Smooth muscle cell (in vitro differentiated cells): ENCODE data around the gene NPIPA8. TPM values are rescaled to one million over a fixed set of nuclear protein-coding genes. Genes with fewer than 3 reads are reported as not detected.
"Not testable (repeated sequence)": the region's sequence is repeated elsewhere in the genome, so short reads cannot be mapped to it uniquely, and the experiment has no call there.

Experiments used
- DNase-seq: peaks from one replicate; lab custom pipeline; 2025; ENCODE audit not compliant: unreplicated experiment; lab: John Stamatoyannopoulos, UW
- H2AFZ ChIP-seq: fragments of 200-600 bp; sonication (generic); 2 replicates; pipeline ENCODE4 v1.6.0; 2016; ENCODE audit warnings: antibody characterized with exemption, low read depth, mild to moderate bottlenecking
- H3F3A ChIP-seq: fragments of 200-600 bp; sonication (generic); 2 replicates; pipeline ENCODE4 v1.6.0; 2017; ENCODE audit warnings: antibody characterized with exemption, low read depth
- H3K27ac ChIP-seq: fragments of 200-600 bp; sonication (generic); 2 replicates; pipeline ENCODE4 v1.5.1; 2016; ENCODE audit warnings: low read depth, mild to moderate bottlenecking
- H3K27me3 ChIP-seq: fragments of 200-600 bp; sonication (generic); 2 replicates; pipeline ENCODE4 v1.6.1; 2016; ENCODE audit warnings: low read depth, mild to moderate bottlenecking
- H3K36me3 ChIP-seq: fragments of 200-600 bp; sonication (generic); 2 replicates; pipeline ENCODE4 v1.5.1; 2016; ENCODE audit warnings: low read depth
- H3K4me1 ChIP-seq: fragments of 200-600 bp; sonication (generic); 2 replicates; pipeline ENCODE4 v1.5.1; 2016; ENCODE audit warnings: low read depth
- H3K4me2 ChIP-seq: fragments of 200-600 bp; sonication (generic); 2 replicates; pipeline ENCODE4 v1.6.0; 2016; ENCODE audit warnings: mild to moderate bottlenecking
- H3K4me3 ChIP-seq: fragments of 200-600 bp; sonication (generic); 2 replicates; pipeline ENCODE4 v1.5.1; 2016; ENCODE audit warnings: mild to moderate bottlenecking
- H3K79me2 ChIP-seq: fragments of 200-600 bp; sonication (generic); 2 replicates; pipeline ENCODE4 v1.6.0; 2016; ENCODE audit warnings: low read depth, mild to moderate bottlenecking
- H3K9ac ChIP-seq: fragments of 200-600 bp; sonication (generic); 2 replicates; pipeline ENCODE4 v1.6.0; 2016; ENCODE audit warnings: low read depth
- H3K9me3 ChIP-seq: fragments of 200-600 bp; sonication (generic); replicated peaks from 2 replicates; pipeline ENCODE4 v1.5.1; 2016; ENCODE audit warnings: low read depth
- H4K20me1 ChIP-seq: fragments of 200-600 bp; sonication (generic); 2 replicates; pipeline ENCODE4 v1.6.0; 2016; ENCODE audit warnings: low read depth
- WGBS: methylation state at CpG from one replicate; pipeline ENCODE4 v1.1.7; 2016; ENCODE audit warnings: low lambda C conversion rate; 5-methylcytosine and 5-hydroxymethylcytosine counted together
- polyA plus RNA-seq: library from polyadenylated mRNA; unstranded; fragments of >200 nt; fragmentation: Nextera tagmentation; extraction: Ambion mirVana; gene quantifications from 2 replicates; pipeline ENCODE4 v1.2.1, GENCODE V29; 2016
- total RNA-seq: library from RNA; depleted of rRNA; stranded (reverse); fragments of >200 nt; gene quantifications from 2 replicates; pipeline ENCODE4 v1.2.3, GENCODE V29; 2014

Gene NPIPA8
- total RNA-seq (2.0 TPM in 1 of 2 replicates, not detected in the other), polyA plus RNA-seq (not detected in 2 replicates)

- H3K9ac ChIP-seq, H3F3A ChIP-seq, H3K79me2 ChIP-seq, H3K4me2 ChIP-seq, H3K36me3 ChIP-seq, DNase-seq, H3K27ac ChIP-seq, H2AFZ ChIP-seq, H3K27me3 ChIP-seq, H4K20me1 ChIP-seq, H3K4me1 ChIP-seq, H3K9me3 ChIP-seq, H3K4me3 ChIP-seq: not testable (repeated sequence)
- no CpG with 5 or more reads among the region's 21 CpGs for WGBS
These were observed at the start of gene NPIPA8 for GRCh38 chr16:18336636-18337035. Gene NPIPA8, minus strand, starts transcription at chr16:18336736. Its CDS starts 4,074 bp downstream, at chr16:18332662.

DNA sequence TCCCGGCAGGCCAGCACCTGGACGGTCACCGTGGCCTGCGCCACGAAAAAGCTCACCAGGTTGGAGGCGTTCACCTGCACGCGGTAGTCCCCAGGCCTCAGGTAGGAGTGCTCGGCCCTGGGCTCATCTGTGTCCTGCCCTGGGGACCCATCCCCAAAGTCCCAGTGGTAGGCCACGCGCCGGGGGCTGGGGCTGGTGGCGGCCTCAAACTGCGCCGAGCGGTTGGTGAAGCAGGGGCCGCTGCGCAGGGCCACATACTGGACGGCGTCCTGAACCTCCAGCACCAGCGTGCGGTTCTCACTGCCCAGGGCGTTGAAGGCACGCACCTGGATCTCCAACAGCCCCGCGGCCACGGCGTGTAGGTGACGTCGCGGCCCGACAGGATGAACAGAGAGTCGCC lies 48.7 kb upstream of the NPIPA8 start:
- not testable (repeated sequence) for H3K4me3 ChIP-seq, H3K9me3 ChIP-seq, H3K9ac ChIP-seq, H3K36me3 ChIP-seq, H3F3A ChIP-seq, H3K27me3 ChIP-seq, H3K27ac ChIP-seq, H4K20me1 ChIP-seq, H3K4me1 ChIP-seq, H3K4me2 ChIP-seq, H3K79me2 ChIP-seq, DNase-seq, H2AFZ ChIP-seq
- WGBS, result 98% methylated on average over 7 of the region's 33 CpGs

DNA sequence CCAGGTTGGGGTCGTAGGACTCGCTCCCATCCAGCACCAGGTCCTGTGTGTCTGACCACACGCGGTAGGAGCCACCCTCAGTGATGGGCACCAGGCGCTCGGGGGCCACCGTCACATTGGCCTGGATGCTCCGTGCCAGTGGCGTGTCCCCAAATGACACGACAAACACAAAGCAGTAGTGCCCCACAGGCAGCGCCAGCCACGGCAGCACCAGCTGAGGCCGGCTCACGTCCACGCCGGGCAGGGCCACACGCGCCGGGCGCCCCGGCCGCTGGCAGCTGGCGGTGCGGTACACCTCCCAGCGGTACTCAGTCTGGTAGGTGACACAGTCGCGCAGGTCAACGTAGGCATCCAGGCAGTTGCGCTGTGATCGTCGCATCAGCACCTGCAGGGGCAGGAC lies 48.3 kb upstream of the NPIPA8 start:
- not testable (repeated sequence) for H3F3A ChIP-seq, H3K4me2 ChIP-seq, H3K27me3 ChIP-seq, H3K36me3 ChIP-seq, H4K20me1 ChIP-seq, H3K9me3 ChIP-seq, H3K4me3 ChIP-seq, H2AFZ ChIP-seq, DNase-seq, H3K4me1 ChIP-seq, H3K79me2 ChIP-seq, H3K27ac ChIP-seq, H3K9ac ChIP-seq
- WGBS, result no CpG with 5 or more reads among the region's 31 CpGs

- not testable (repeated sequence) for H3K4me2 ChIP-seq, H3K4me3 ChIP-seq, H4K20me1 ChIP-seq, DNase-seq, H3K9me3 ChIP-seq, H3F3A ChIP-seq, H2AFZ ChIP-seq, H3K4me1 ChIP-seq, H3K9ac ChIP-seq, H3K79me2 ChIP-seq, H3K27me3 ChIP-seq, H3K27ac ChIP-seq, H3K36me3 ChIP-seq
- 89% methylated on average over 8 of the region's 25 CpGs for WGBS
These were observed 47.6 kb upstream of the NPIPA8 start for GRCh38 chr16:18384098-18384636.

GRCh38 chr16:18382696-18383095 lies 46.2 kb upstream of the NPIPA8 start:
- not testable (repeated sequence) for H2AFZ ChIP-seq, H4K20me1 ChIP-seq, H3K9ac ChIP-seq, H3F3A ChIP-seq, H3K9me3 ChIP-seq, H3K4me2 ChIP-seq, H3K4me1 ChIP-seq, H3K27me3 ChIP-seq, H3K79me2 ChIP-seq, H3K36me3 ChIP-seq, DNase-seq, H3K4me3 ChIP-seq, H3K27ac ChIP-seq
- WGBS, result 94% methylated on average over 7 of the region's 28 CpGs

DNA sequence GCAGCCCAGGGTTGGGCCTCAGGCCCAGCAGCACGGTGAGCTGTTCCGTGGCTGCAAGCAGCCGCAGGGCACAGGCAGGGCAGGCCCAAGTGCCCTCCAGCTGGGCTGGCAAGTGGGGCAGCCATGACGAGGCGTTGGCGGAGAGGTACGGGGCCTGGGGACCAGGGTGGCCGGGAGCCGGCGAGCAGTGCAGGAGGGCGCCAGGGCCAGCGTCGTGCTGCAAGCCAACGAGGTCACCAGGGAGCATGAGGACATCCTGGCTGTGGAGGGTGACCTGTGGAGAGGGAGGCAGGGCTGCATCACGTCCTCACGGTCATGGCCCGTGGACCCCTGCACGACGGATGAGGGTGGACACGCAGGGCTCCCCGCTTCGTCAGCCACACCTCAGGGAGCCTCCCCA lies 11.2 kb upstream of the NPIPA8 start:
- not testable (repeated sequence) for H3K4me2 ChIP-seq, H3K4me1 ChIP-seq, H3K9me3 ChIP-seq, H3K27ac ChIP-seq, DNase-seq, H3K79me2 ChIP-seq, H3K27me3 ChIP-seq, H4K20me1 ChIP-seq, H3F3A ChIP-seq, H3K4me3 ChIP-seq, H3K36me3 ChIP-seq, H2AFZ ChIP-seq, H3K9ac ChIP-seq
- WGBS, result no CpG with 5 or more reads among the region's 22 CpGs

DNA sequence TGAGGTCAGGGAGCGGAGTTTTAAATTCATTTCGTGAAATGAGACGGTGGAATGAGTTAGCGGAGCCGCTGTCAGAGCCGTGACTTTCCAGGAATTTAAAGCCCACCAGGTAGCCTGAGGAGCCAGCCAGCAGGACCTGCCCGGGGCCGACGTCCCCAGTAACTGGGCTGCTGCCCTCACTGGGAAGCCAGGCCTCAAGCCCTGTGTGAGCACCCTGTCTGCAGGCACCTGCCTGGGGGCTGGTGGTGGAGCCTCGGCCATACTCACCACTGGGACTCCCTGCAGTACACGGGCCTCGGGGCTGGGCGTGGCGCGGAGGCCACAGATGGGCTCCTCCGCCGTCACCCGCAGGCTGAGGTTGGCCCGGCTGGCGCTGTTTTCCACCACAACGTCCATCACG lies 10.5 kb upstream of the NPIPA8 start:
- not testable (repeated sequence) for H3K4me3 ChIP-seq, H3K27me3 ChIP-seq
- WGBS, result 96% methylated on average over 4 of the region's 22 CpGs

DNA sequence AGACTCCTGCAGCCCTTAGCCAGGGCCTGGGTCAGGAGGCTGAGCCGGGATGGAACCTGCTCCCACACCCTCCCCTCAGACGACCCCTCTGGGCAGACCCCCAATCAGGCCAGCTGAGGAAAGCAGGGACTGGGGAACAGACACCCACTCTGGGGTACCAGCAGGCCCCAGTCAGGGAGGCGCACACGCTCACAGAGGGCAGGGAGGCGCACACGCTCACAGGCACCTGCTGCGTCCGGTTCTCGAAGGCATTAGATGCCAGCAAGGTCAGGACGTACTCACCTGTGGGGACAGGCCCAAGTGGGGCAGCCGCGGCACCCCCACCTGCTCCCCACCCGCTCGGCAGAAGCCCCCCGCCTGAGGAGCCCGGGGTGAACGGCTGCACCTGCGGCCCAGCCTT lies 8.1 kb upstream of the NPIPA8 start:
- no CpG with 5 or more reads among the region's 18 CpGs for WGBS
- not testable (repeated sequence) for H3K27me3 ChIP-seq, H3K4me3 ChIP-seq

More for the DNA sequence above, 10.5 kb upstream of the NPIPA8 start:
- not testable (repeated sequence) for H3K36me3 ChIP-seq, H3K4me1 ChIP-seq, H3K79me2 ChIP-seq, H3K9ac ChIP-seq, H3K4me2 ChIP-seq, H3F3A ChIP-seq, H4K20me1 ChIP-seq, H2AFZ ChIP-seq, H3K9me3 ChIP-seq, DNase-seq, H3K27ac ChIP-seq

DNA sequence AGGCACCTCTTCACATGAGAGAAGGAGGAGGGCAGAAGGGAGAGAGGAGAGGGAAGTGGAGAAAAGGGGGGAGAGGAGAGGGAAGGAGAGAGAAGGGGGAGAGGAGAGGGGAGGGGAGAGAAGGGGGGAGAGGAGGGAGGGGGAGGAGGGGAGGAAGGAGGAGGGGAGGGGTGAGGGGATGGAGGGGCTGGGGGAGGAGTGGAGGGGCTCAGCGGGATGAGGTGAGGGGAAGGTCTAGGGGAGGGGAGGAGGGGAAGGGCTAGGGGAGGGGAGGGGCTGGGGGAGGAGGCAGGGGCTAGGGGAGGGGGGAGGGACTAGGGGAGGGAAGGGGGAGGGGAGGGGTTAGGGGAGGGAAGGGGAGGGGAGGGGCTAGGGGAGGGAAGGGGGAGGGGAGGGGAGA lies 5.5 kb upstream of the NPIPA8 start:
- H3K4me2 ChIP-seq, H3K27ac ChIP-seq, H3K79me2 ChIP-seq, H3K9me3 ChIP-seq, H3K9ac ChIP-seq, H3K36me3 ChIP-seq, H3K4me1 ChIP-seq, H2AFZ ChIP-seq, H3F3A ChIP-seq, H3K4me3 ChIP-seq, DNase-seq, H4K20me1 ChIP-seq, H3K27me3 ChIP-seq: not testable (repeated sequence)
- no CpG with 5 or more reads among the region's 1 CpG for WGBS

More for the DNA sequence above, 8.1 kb upstream of the NPIPA8 start:
- not testable (repeated sequence) for DNase-seq, H3K36me3 ChIP-seq, H2AFZ ChIP-seq, H3K9me3 ChIP-seq, H3K4me1 ChIP-seq, H3K79me2 ChIP-seq, H3K9ac ChIP-seq, H3K27ac ChIP-seq, H3F3A ChIP-seq, H4K20me1 ChIP-seq, H3K4me2 ChIP-seq
